ES-I3 (cell line): ENCODE measurements around the gene LRRC4C.

Source experiments
- H3K36me3 ChIP-seq: 2 replicates; pipeline ENCODE4 v1.6.1; 2013; ENCODE audit warnings: mild to moderate bottlenecking, low read length, control low read depth, moderate library complexity; ENCODE audit not compliant: insufficient read depth
- H3K4me1 ChIP-seq: 2 replicates; pipeline ENCODE4 v1.6.1; 2013; ENCODE audit warnings: mild to moderate bottlenecking, control low read depth, low read length; ENCODE audit not compliant: insufficient read depth
- H3K9ac ChIP-seq: 2 replicates; pipeline ENCODE4 v1.6.1; 2013; ENCODE audit warnings: low read depth, mild to moderate bottlenecking, low read length, moderate library complexity
- H3K9me3 ChIP-seq: 2 replicates; pipeline ENCODE4 v1.6.1; 2013; ENCODE audit warnings: mild to moderate bottlenecking, low read length, moderate library complexity; ENCODE audit not compliant: control insufficient read depth, insufficient read depth

The LRRC4C gene

DNA sequence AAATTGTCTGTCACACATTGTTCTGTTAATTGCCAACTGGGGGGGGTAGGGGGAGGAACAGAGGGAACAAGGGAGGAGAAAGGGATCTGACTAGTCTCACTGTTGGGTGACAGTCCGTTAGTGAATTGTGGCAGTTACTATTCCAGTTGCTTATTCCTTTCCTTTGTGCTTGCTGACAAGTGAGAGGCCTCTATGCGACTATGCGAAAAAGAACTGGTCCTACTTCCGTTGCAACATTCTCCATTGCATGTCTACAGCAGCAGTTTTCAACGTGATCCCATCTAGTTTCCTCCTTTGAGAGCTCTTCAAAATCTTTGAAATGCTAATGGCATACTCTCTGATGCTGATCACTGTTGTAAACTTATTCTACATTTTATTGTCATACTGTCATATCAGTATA, 672.2 kb downstream of the LRRC4C start:
- Histone ChIP-seq H3K36me3 (no peaks in the 10 kb centered on the region), H3K9ac (no peak overlapping the region), H3K4me1 (peaks cover under 1% of the 10 kb centered on the region; the same call in 1 of the 2 replicates), H3K9me3 (no peaks in the 10 kb centered on the region)

DNA sequence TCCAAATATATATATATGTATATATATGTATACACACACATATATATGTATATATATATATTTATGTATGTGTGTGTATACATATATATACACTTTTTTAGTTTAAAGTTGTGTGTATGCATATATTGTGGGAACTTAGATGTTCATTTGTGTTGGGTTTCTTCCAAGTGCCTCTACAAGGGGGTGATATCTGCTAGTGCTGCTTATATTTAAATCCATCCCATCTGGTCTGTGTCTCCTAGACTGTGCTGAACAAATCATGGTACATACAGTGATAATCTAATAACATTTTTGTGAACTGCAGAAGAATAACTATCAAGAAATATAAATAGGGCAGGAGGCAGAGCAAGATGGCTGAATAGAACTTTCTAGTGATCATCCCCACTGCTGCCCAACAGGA, 696.4 kb downstream of the LRRC4C start:
- no peaks in the 10 kb centered on the region for H3K4me1 ChIP-seq
- H3K9me3 ChIP-seq = no peaks in the 10 kb centered on the region
- H3K36me3 ChIP-seq = no peaks in the 10 kb centered on the region
- no peak overlapping the region for H3K9ac ChIP-seq

DNA sequence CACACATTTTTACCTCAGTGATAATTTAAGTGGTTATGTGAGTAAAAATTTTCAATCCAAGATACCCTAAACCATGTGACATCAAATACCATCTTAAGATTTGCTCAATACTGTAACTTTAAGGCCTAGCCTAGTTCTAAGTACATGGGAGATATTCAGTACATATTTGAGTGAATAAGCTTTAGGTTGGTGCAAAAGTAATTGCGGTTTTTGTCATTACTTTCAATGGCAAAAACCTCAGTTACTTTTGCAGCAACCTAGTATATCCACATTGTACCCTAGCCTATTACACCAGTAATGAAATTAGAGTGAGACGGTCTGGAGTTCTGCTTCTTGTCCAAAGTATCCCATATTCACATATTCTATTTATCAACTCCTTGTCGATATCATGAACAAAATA, 700.1 kb downstream of the LRRC4C start:
- Histone ChIP-seq H3K9me3 (no peaks in the 10 kb centered on the region), H3K4me1 (no peaks in the 10 kb centered on the region), H3K9ac (no peak overlapping the region), H3K36me3 (no peaks in the 10 kb centered on the region)

DNA sequence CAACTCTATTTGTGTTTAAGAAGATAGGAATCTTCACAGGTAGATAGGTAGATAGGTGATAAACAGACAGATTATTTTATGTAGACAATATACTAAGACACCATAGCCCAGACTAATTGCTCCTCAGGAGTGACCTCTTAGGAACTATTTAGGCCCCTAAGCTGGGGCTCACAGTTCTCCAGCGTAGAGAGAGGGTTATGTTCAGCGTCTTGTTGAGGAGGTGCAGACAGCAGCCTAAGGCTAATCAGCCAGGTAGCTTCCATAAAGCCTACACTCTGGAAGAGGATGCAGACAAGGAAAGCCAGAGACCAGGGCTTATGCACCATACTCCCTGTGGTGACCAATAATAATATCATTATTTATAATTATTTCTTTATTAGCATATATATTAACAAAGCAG, 705.2 kb downstream of the LRRC4C start:
- Histone ChIP-seq H3K36me3 (no peaks in the 10 kb centered on the region), H3K9ac (no peak overlapping the region), H3K9me3 (no peaks in the 10 kb centered on the region), H3K4me1 (no peaks in the 10 kb centered on the region)

DNA sequence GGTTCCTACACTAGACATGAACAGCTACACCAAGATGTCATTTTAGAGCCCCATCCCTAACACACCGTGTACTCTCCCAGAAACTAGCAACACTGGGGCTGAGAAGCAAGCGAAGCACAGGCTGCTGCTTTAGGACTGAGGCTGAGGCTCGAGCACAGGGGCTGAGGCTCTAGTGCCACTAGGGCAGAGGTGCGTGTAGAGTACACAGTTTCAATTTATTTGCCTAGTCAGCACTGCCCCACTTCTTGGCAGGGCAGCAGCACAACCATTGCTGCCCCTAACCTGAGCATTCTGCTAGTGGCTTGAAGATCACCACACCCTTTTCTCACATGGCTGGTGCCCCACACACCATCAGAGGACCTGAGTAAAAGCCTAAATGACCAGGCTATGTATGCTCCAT, 713.2 kb downstream of the LRRC4C start:
- no peaks in the 10 kb centered on the region for H3K9me3 ChIP-seq
- no peaks in the 10 kb centered on the region for H3K36me3 ChIP-seq
- no peaks in the 10 kb centered on the region for H3K4me1 ChIP-seq
- no peak overlapping the region for H3K9ac ChIP-seq

DNA sequence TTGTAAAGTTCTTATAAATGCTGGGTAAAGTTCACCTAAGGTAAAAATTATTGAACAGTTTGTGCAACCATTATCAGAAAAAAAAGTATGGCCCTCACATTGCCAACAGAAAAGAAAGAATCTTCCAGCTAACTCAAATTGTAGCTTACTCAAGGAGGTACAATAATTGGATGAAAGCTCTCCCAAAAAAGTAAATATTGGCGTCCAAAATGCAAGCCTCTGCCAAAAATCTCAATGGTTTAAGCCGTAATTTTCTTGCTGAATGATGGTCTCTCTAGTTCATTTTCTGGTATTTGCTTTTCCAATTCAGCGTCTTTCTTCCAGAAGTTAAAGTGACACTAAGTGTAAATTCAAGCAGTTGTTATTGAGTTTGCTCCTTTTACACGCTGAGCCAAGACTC, 727.3 kb downstream of the LRRC4C start:
- no peak overlapping the region for H3K9ac ChIP-seq
- H3K4me1 ChIP-seq = no peaks in the 10 kb centered on the region
- H3K9me3 ChIP-seq = no peaks in the 10 kb centered on the region
- H3K36me3 ChIP-seq = no peaks in the 10 kb centered on the region

DNA sequence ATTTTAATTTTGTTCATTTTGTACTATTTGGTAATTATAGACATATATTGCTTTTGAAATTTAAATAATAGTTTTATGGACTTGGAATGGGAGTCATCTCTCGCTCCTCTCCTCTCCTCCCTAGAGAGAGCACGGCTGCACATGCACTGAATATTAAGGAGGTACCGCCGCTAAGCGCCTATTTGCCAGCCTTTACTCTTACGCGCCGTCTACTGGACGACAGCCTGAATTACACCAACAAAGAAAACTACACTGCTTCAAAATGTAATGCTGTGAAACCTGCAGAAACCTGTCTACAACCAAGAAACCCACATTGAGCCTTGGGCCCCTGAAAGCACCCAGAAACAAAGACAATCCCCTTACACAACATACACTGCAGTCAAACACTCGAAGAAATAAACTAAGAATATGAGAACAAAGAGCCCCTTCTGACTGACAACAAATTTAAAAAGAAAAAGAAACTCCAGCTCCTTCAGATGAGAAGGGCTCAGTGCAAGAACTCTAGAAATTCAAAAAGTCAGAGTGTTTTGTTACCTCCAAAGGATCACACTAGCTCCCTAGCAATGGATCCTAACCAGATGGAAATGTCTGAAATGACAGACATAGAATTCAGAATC, 737.2 kb downstream of the LRRC4C start:
- Histone ChIP-seq H3K36me3 (no peaks in the 10 kb centered on the region), H3K9me3 (no peaks in the 10 kb centered on the region), H3K4me1 (no peaks in the 10 kb centered on the region), H3K9ac (no peak overlapping the region)

DNA sequence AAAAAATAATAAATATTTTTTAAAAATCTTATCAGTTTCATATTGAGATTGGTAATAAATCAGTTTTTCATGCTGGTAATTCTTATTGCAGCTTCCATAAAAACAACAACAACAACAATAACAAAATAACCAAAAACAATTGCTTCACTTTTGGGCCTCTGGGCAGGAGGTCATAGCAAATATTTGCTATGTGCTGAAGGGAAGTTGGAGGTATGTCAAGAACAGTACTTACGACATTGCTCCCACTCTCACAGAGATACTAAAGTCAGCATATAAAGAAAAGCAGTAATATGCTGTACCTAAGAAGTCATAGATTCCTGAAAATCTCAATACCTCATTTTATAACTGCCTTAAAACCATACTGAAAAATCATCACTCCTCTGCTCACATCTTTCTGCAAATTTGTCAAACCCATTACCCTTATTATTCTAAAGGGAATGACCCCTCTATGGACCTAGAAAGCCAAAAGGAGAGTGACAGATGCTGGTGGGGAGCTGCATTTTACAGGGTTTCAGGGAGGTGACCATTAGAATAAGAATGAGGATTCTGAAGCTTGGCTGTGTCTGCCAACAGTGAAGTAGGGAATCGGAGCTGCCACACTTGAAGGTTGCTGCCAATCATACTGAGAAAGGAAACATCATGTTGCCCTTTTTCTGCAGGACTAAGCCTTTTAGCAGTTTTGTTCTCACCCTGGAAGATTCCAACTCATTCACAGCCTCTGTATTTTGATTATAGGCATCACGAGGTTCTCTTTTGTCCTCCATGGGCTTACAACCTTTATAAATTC, 742.9 kb downstream of the LRRC4C start:
- H3K9me3 ChIP-seq = no peaks in the 10 kb centered on the region; the same call in 1 of the 2 replicates
- H3K36me3 ChIP-seq = no peaks in the 10 kb centered on the region
- H3K9ac ChIP-seq = no peak overlapping the region
- H3K4me1 ChIP-seq = peaks cover 4% of the 10 kb centered on the region; the same call in 1 of the 2 replicates

DNA sequence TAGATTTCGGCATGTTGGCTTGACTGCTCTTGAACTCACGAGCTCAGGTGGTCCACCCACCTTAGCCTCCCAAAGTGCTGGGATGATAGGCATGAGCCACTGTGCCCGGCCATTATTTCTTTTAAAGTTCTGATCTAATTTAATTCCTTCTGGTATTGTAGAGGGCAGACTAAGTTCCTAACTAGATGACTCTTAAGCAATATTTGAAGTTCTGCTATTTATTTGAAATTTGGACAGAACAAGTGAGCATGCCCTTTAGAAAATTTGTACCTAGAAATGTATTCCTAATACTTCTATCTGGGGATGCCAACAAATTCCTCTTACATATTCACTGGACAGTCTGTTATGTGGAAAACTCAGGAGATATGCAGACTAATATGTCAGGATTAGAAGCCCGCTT, 746.4 kb downstream of the LRRC4C start:
- no peaks in the 10 kb centered on the region; the same call in 1 of the 2 replicates for H3K9me3 ChIP-seq
- H3K36me3 ChIP-seq = no peaks in the 10 kb centered on the region
- H3K4me1 ChIP-seq = peaks cover 4% of the 10 kb centered on the region; the same call in 1 of the 2 replicates
- no peak overlapping the region for H3K9ac ChIP-seq

DNA sequence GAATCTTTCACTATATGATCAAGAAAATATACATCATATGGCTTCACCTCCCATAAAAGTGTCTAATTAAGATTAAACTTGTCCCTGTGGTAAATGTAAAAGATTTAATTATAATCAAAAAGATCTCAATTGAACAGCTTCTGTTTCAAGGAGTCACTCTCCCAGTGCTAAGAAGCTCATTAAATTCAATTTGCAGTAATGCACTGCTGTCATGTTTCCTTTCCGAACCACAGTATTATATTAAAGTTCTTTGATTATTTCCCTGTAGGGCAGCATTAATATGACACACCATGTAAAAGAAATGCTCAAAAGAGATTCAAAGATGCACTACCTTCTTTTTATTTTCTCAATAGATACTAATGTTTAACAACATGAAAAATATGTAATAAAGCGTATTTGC, 758.4 kb downstream of the LRRC4C start:
- H3K36me3 ChIP-seq = no peaks in the 10 kb centered on the region
- H3K9me3 ChIP-seq = no peaks in the 10 kb centered on the region
- H3K4me1 ChIP-seq = no peaks in the 10 kb centered on the region
- H3K9ac ChIP-seq = no peak overlapping the region

DNA sequence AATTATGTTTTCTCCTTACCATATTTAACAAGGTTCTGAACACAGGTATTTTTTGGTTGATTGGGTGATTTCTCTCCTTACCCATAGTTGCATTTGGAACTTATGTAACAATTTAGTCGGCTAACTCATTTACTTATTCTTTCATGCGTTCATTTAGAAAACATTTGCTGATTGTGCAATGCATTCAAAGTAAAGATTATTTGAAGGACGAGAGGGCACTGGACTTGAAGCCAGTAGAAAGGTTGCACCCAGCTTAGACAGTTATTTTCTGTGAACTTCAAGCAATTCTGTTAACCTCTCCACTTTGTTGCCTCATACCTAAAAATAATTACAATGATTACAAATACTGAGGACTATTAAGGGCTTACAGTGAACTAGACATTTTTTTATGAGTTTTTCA, 769.6 kb downstream of the LRRC4C start:
- Histone ChIP-seq H3K4me1 (peaks cover 8% of the 10 kb centered on the region; the same call in 1 of the 2 replicates), H3K9me3 (no peaks in the 10 kb centered on the region; the same call in 1 of the 2 replicates), H3K36me3 (no peaks in the 10 kb centered on the region), H3K9ac (no peak overlapping the region)

DNA sequence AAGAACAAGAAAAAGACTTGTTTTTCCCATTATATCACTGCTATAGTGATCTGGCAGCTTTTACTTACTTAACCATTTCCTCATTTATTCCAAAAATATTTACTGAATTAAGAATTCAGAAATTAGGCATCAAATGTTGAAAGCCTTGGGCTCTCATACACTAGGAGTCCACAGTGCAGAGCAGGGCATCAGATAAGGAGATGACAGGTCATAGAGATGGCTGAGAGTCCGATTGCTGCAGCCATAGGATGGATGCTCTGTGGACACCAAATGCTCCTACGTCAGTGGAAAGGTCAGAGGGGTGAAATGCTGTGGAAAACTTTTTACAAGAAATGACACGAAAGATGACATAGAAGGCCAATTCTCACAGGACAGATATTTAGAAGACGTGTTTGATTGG, 771.1 kb downstream of the LRRC4C start:
- Histone ChIP-seq H3K9ac (no peak overlapping the region), H3K9me3 (no peaks in the 10 kb centered on the region; the same call in 1 of the 2 replicates), H3K36me3 (no peaks in the 10 kb centered on the region), H3K4me1 (peaks cover 8% of the 10 kb centered on the region; the same call in 1 of the 2 replicates)

DNA sequence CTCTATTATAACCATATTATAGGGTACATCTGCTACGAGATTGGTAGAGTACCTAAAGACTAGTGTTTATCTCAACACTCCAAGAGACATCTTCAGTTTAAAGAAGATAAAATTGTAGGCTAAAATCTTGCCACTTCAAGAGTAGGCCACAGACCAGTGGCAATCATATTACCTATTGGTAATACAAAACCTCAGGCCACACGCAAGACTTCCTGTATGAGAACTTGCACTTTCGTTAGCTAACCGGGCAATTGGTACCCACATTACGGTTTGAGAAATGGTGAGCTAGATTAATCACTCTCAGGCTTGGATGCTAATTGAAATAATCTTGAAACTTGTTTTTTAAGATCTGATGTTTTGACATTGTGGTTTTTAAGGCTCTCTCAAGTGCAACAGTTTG, 772.7 kb downstream of the LRRC4C start:
- Histone ChIP-seq H3K36me3 (no peaks in the 10 kb centered on the region), H3K9ac (no peak overlapping the region), H3K4me1 (peaks cover under 1% of the 10 kb centered on the region; the same call in 1 of the 2 replicates), H3K9me3 (no peaks in the 10 kb centered on the region; the same call in 1 of the 2 replicates)

DNA sequence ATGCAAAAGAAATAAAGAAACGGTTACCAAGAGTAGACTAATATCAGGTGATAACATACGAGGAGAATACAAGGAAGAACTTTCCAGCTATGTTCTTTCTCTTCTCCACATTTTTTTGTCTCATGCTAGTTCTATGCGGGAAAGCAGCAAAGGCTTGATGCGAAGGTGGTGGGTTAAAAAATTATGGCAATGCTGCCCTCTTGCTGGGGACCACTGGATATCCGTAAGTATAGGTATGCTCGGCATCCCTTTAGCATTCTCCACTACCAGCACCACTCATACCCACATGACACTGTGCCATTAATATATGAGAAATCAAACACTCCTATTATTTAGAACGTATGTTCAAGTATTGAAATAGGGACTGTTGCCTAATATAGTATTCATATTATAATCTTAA, 776.4 kb downstream of the LRRC4C start:
- H3K9ac ChIP-seq = no peak overlapping the region
- peaks cover 4% of the 10 kb centered on the region; the same call in 1 of the 2 replicates for H3K4me1 ChIP-seq
- H3K9me3 ChIP-seq = no peaks in the 10 kb centered on the region; the same call in 1 of the 2 replicates
- H3K36me3 ChIP-seq = no peaks in the 10 kb centered on the region

DNA sequence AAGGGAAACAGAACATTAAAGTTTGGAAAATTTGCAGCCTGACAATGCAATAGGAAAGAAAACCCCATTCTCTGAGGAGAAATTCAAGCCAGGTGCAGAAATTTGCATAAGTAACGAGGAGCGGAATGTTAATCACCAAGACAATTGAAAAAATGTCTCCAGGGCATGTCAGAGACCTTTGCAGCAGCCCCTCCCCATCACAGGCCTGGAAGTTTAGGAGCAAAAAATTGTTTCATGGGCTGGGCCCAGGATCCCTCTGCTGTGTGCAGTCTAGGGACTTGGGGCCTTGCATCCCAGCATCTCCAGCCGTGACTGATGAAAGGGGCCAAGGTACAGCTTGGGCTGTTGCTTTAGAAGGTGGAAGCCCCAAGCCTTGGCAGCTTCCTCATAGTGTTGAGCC, 780.2 kb downstream of the LRRC4C start:
- no peaks in the 10 kb centered on the region for H3K9me3 ChIP-seq
- no peaks in the 10 kb centered on the region for H3K36me3 ChIP-seq
- peaks cover 4% of the 10 kb centered on the region; the same call in 1 of the 2 replicates for H3K4me1 ChIP-seq
- no peak overlapping the region; the same call in 1 of the 2 replicates for H3K9ac ChIP-seq
